Smooth muscle cell (in vitro differentiated cells): Measurements from ENCODE around the gene CCDC138. TPM values are rescaled to one million over a fixed set of nuclear protein-coding genes. Genes with fewer than 3 reads are reported as not detected.

Source experiments
- DNase-seq: peaks from one replicate; lab custom pipeline; 2025; ENCODE audit not compliant: unreplicated experiment; lab: John Stamatoyannopoulos, UW
- H2AFZ ChIP-seq: fragments of 200-600 bp; sonication (generic); 2 replicates; pipeline ENCODE4 v1.6.0; 2016; ENCODE audit warnings: antibody characterized with exemption, low read depth, mild to moderate bottlenecking
- H3F3A ChIP-seq: fragments of 200-600 bp; sonication (generic); 2 replicates; pipeline ENCODE4 v1.6.0; 2017; ENCODE audit warnings: antibody characterized with exemption, low read depth
- H3K27ac ChIP-seq: fragments of 200-600 bp; sonication (generic); 2 replicates; pipeline ENCODE4 v1.5.1; 2016; ENCODE audit warnings: low read depth, mild to moderate bottlenecking
- H3K27me3 ChIP-seq: fragments of 200-600 bp; sonication (generic); 2 replicates; pipeline ENCODE4 v1.6.1; 2016; ENCODE audit warnings: low read depth, mild to moderate bottlenecking
- H3K36me3 ChIP-seq: fragments of 200-600 bp; sonication (generic); 2 replicates; pipeline ENCODE4 v1.5.1; 2016; ENCODE audit warnings: low read depth
- H3K4me1 ChIP-seq: fragments of 200-600 bp; sonication (generic); 2 replicates; pipeline ENCODE4 v1.5.1; 2016; ENCODE audit warnings: low read depth
- H3K4me2 ChIP-seq: fragments of 200-600 bp; sonication (generic); 2 replicates; pipeline ENCODE4 v1.6.0; 2016; ENCODE audit warnings: mild to moderate bottlenecking
- H3K4me3 ChIP-seq: fragments of 200-600 bp; sonication (generic); 2 replicates; pipeline ENCODE4 v1.5.1; 2016; ENCODE audit warnings: mild to moderate bottlenecking
- H3K79me2 ChIP-seq: fragments of 200-600 bp; sonication (generic); 2 replicates; pipeline ENCODE4 v1.6.0; 2016; ENCODE audit warnings: low read depth, mild to moderate bottlenecking
- H3K9ac ChIP-seq: fragments of 200-600 bp; sonication (generic); 2 replicates; pipeline ENCODE4 v1.6.0; 2016; ENCODE audit warnings: low read depth
- H3K9me3 ChIP-seq: fragments of 200-600 bp; sonication (generic); replicated peaks from 2 replicates; pipeline ENCODE4 v1.5.1; 2016; ENCODE audit warnings: low read depth
- H4K20me1 ChIP-seq: fragments of 200-600 bp; sonication (generic); 2 replicates; pipeline ENCODE4 v1.6.0; 2016; ENCODE audit warnings: low read depth
- CTCF ChIP-seq: fragments of 200-600 bp; sonication (generic); IDR thresholded peaks from 2 replicates; pipeline ENCODE4 v1.5.1; 2017; ENCODE audit warnings: borderline replicate concordance, mild to moderate bottlenecking, antibody characterized with exemption; ENCODE audit not compliant: insufficient read depth, poor library complexity, severe bottlenecking
- WGBS: methylation state at CpG from one replicate; pipeline ENCODE4 v1.1.7; 2016; ENCODE audit warnings: low lambda C conversion rate; 5-methylcytosine and 5-hydroxymethylcytosine counted together
- polyA plus RNA-seq: library from polyadenylated mRNA; unstranded; fragments of >200 nt; fragmentation: Nextera tagmentation; extraction: Ambion mirVana; gene quantifications from 2 replicates; pipeline ENCODE4 v1.2.1, GENCODE V29; 2016
- small RNA-seq: library from RNA; depleted of rRNA; stranded (forward); fragments of <200 nt; gene quantifications from one replicate; pipeline ENCODE3, GENCODE V24; 2014
- total RNA-seq: library from RNA; depleted of rRNA; stranded (reverse); fragments of >200 nt; gene quantifications from 2 replicates; pipeline ENCODE4 v1.2.3, GENCODE V29; 2014

Gene CCDC138
- total and polyA plus RNA-seq, 2 experiments from 2014 or later: 2.7 to 5.9 TPM

GRCh38 chr2:108925735-108926134 lies 139.2 kb downstream of the CCDC138 start:
- H3K36me3 ChIP-seq: no peaks in the 10 kb centered on the region
- H2AFZ ChIP-seq: no peak overlapping the region
- H3K4me2 ChIP-seq: no peak overlapping the region
- no peak overlapping the region for H3K4me3 ChIP-seq
- H3K9ac ChIP-seq: no peak overlapping the region
- DNase-seq: no peak
- WGBS: 90% methylated on average over 8 of the region's 8 CpGs
- no peaks in the 10 kb centered on the region for H3K27me3 ChIP-seq
- no peaks in the 10 kb centered on the region for H4K20me1 ChIP-seq
- H3K4me1 ChIP-seq: no peaks in the 10 kb centered on the region
- no peak for TF ChIP-seq CTCF
- no peaks in the 10 kb centered on the region for H3K79me2 ChIP-seq
- no peaks in the 10 kb centered on the region for H3K9me3 ChIP-seq
- H3F3A ChIP-seq: no peaks in the 10 kb centered on the region
- H3K27ac ChIP-seq: no peak overlapping the region

Small RNA genes lying within 50 kb of the gene (small RNA-seq; reads per million reads assigned to genes)
- gene AC073415.1: not detected

Other genes starting within 250 kb of the CCDC138 start
- gene RANBP2, start 67.3 kb upstream of the CCDC138 start, total RNA-seq: 56.9 and 79.1 TPM in 2 replicates
- 7.8 and 8.0 TPM in 2 replicates for gene RANBP2, start 67.3 kb upstream of the CCDC138 start, polyA plus RNA-seq
- 0.09 TPM in 2 replicates for gene EDAR, start 202.4 kb downstream of the CCDC138 start, total RNA-seq
- not detected in 2 replicates for gene EDAR, start 202.4 kb downstream of the CCDC138 start, polyA plus RNA-seq